SU-DHL-6 (cell line): Measurements from ENCODE around the gene EGFL7.

Experiments used
- H2AFZ ChIP-seq: fragments of 200-600 bp; sonication (generic); 2 replicates; pipeline ENCODE4 v1.6.1; 2014; ENCODE audit warnings: low read depth, mild to moderate bottlenecking, moderate library complexity, mixed read lengths, antibody characterized with exemption, low read length; ENCODE audit not compliant: severe bottlenecking
- H3F3A ChIP-seq: fragments of 200-600 bp; shearing (Covaris generic); 2 replicates; pipeline ENCODE4 v1.6.0; 2016; ENCODE audit warnings: antibody characterized with exemption, mild to moderate bottlenecking; ENCODE audit not compliant: insufficient read depth
- H3K27ac ChIP-seq: fragments of 200-600 bp; sonication (generic); 2 replicates; pipeline ENCODE4 v1.5.1; 2016; ENCODE audit warnings: low read depth, mild to moderate bottlenecking, low read length, moderate library complexity, mixed read lengths
- H3K27me3 ChIP-seq: fragments of 200-600 bp; sonication (generic), shearing (Covaris generic); 2 replicates; pipeline ENCODE4 v1.6.0; 2014; ENCODE audit warnings: mild to moderate bottlenecking, low read length
- H3K36me3 ChIP-seq: fragments of 200-600 bp; sonication (generic); 2 replicates; pipeline ENCODE4 v1.6.1; 2014; ENCODE audit warnings: mild to moderate bottlenecking, low read length, mixed read lengths
- H3K4me2 ChIP-seq: fragments of 300-600, 200-600 bp; shearing (Covaris generic), sonication (generic); 2 replicates; pipeline ENCODE4 v1.6.0; 2014; ENCODE audit warnings: low read length, low read depth, mild to moderate bottlenecking; ENCODE audit not compliant: poor library complexity, severe bottlenecking
- H3K4me3 ChIP-seq: fragments of 200-600 bp; sonication (generic); 2 replicates; pipeline ENCODE4 v1.5.1; 2014; ENCODE audit warnings: antibody characterized with exemption, low read length, mild to moderate bottlenecking, mixed read lengths; ENCODE audit not compliant: insufficient read depth, poor library complexity, severe bottlenecking
- H3K79me2 ChIP-seq: fragments of 200-600 bp; sonication (generic); 2 replicates; pipeline ENCODE4 v1.6.1; 2014; ENCODE audit warnings: mild to moderate bottlenecking, low read length, moderate library complexity; ENCODE audit not compliant: insufficient read depth
- H3K9ac ChIP-seq: fragments of 200-600 bp; sonication (generic); 2 replicates; pipeline ENCODE4 v1.7.0; 2014; ENCODE audit warnings: mild to moderate bottlenecking, low read length
- H3K9me2 ChIP-seq: fragments of 200-600 bp; sonication (generic); replicated peaks from 2 replicates; pipeline ENCODE4 v1.6.1; 2014; ENCODE audit warnings: low read length; ENCODE audit not compliant: insufficient read depth
- H3K9me3 ChIP-seq: fragments of 200-600 bp; sonication (generic); 2 replicates; pipeline ENCODE4 v1.6.1; 2014; ENCODE audit warnings: low read length, mixed read lengths; ENCODE audit not compliant: insufficient read depth
- H4K20me1 ChIP-seq: fragments of 200-600 bp; sonication (generic); 2 replicates; pipeline ENCODE4 v1.6.1; 2014; ENCODE audit warnings: low read depth, mild to moderate bottlenecking, antibody characterized with exemption, low read length, moderate library complexity, mixed read lengths
- CTCF ChIP-seq: fragments of 200-600 bp; sonication (generic); IDR thresholded peaks from one replicate; pipeline ENCODE4 v1.5.1; 2017; ENCODE audit warnings: antibody characterized with exemption, mild to moderate bottlenecking, low read length, moderate library complexity; ENCODE audit not compliant: insufficient read depth, poor library complexity, severe bottlenecking
- EZH2phosphoT487 ChIP-seq: fragments of 200-600 bp; sonication (generic), shearing (Covaris generic); conservative IDR thresholded peaks from 2 replicates; pipeline ENCODE4 v1.6.1; 2018; ENCODE audit warnings: mild to moderate bottlenecking, antibody characterized with exemption, low read length, moderate library complexity, mixed read lengths

Gene EGFL7

GRCh38 chr9:136673975-136674785, 11.5 kb downstream of the EGFL7 start:
- Histone ChIP-seq H3K36me3 (no peaks in the 10 kb centered on the region), H3K4me3 (no peak overlapping the region), H3K9ac (no peak overlapping the region), H4K20me1 (no peaks in the 10 kb centered on the region), H3F3A (no peaks in the 10 kb centered on the region), H3K9me2 (no peaks in the 10 kb centered on the region), H3K4me2 (no peak overlapping the region), H3K27ac (no peak overlapping the region), H3K27me3 (no peaks in the 10 kb centered on the region), H3K79me2 (no peaks in the 10 kb centered on the region), H2AFZ (no peak overlapping the region), H3K9me3 (no peaks in the 10 kb centered on the region)
- TF ChIP-seq EZH2phosphoT487: no peak
- no peak for TF ChIP-seq CTCF

GRCh38 chr9:136674786-136675349, 12.2 kb downstream of the EGFL7 start:
- TF ChIP-seq CTCF (no peak), EZH2phosphoT487 (no peak)
- H4K20me1 ChIP-seq: no peaks in the 10 kb centered on the region
- H3K9ac ChIP-seq: no peak overlapping the region
- H2AFZ ChIP-seq: no peak overlapping the region
- no peaks in the 10 kb centered on the region for H3K36me3 ChIP-seq
- H3K4me3 ChIP-seq: no peak overlapping the region
- no peaks in the 10 kb centered on the region for H3K79me2 ChIP-seq
- H3K9me3 ChIP-seq: no peaks in the 10 kb centered on the region
- H3K4me2 ChIP-seq: no peak overlapping the region
- no peak overlapping the region for H3K27ac ChIP-seq
- H3K27me3 ChIP-seq: no peaks in the 10 kb centered on the region
- no peaks in the 10 kb centered on the region for H3K9me2 ChIP-seq
- no peaks in the 10 kb centered on the region for H3F3A ChIP-seq

- Histone ChIP-seq H3K4me2 (no peak overlapping the region), H4K20me1 (no peaks in the 10 kb centered on the region), H2AFZ (no peak overlapping the region), H3K27me3 (no peaks in the 10 kb centered on the region), H3F3A (no peaks in the 10 kb centered on the region), H3K9ac (no peak overlapping the region), H3K79me2 (no peaks in the 10 kb centered on the region), H3K27ac (no peak overlapping the region), H3K9me2 (no peaks in the 10 kb centered on the region), H3K9me3 (no peaks in the 10 kb centered on the region), H3K4me3 (no peak overlapping the region), H3K36me3 (no peaks in the 10 kb centered on the region)
- no peak for TF ChIP-seq EZH2phosphoT487
- no peak for TF ChIP-seq CTCF
Observed at GRCh38 chr9:136675477-136676296, 13.0 kb downstream of the EGFL7 start.
